Peyer's patch (tissue), 4 donors: ENCODE results near the gene PERCC1. TPM values are rescaled to one million over a fixed set of nuclear protein-coding genes. Genes with fewer than 3 reads are reported as not detected.

Experiments used
- DNase-seq, 3 donors: peaks; one replicate each; pipeline ENCODE4 v3.0.0-alpha.2; 2017 to 2019
- H3K27ac ChIP-seq, 4 donors: fragments of 200-600 bp; sonication (generic); one replicate each; pipeline ENCODE4 v1.5.1; 2016 to 2019
- H3K27me3 ChIP-seq, 2 donors: fragments of 200-600 bp; sonication (generic); one replicate each; pipeline ENCODE4 v1.5.1; 2019
- H3K36me3 ChIP-seq, 3 donors: fragments of 200-600 bp; sonication (generic); one replicate each; pipeline ENCODE4 v1.5.1; 2016 to 2019
- H3K4me1 ChIP-seq, 4 donors: fragments of 200-600 bp; sonication (generic); one replicate each; pipeline ENCODE4 v1.5.1; 2016 to 2019
- H3K4me3 ChIP-seq, 4 donors: fragments of 200-600 bp; sonication (generic); 1 replicate in 3 of 4; 2 replicates in 1 of 4; pipeline ENCODE4 v1.5.1; 2016 to 2019; ENCODE audit warnings: mild to moderate bottlenecking in 1 of 4
- H3K9me3 ChIP-seq, 4 donors: fragments of 200-600 bp; sonication (generic); one replicate each; pipeline ENCODE4 v1.5.1; 2016 to 2019; ENCODE audit warnings: mild to moderate bottlenecking in 1 of 4
- POLR2A ChIP-seq, 2 donors: fragments of 450-650 bp; IDR thresholded peaks; one replicate each; pipeline ENCODE4 v1.5.1; 2017; ENCODE audit warnings: antibody characterized with exemption in 2 of 2, mild to moderate bottlenecking in 2 of 2, moderate library complexity in 2 of 2
- total RNA-seq, 4 donors: library from RNA; depleted of rRNA; stranded (reverse); fragments of >200 nt; gene quantifications; one replicate each; pipeline ENCODE4 v1.1.0, GENCODE V29; 2016
- TF ChIP-seq, protein P1 (sequence below), 6 experiments: fragments of 450-650 bp in 4 of 6; fragments of 200-600 bp in 2 of 6; sonication (generic) in 1 of 6; IDR thresholded peaks; one replicate each; pipeline ENCODE4 v1.5.1; 2017 to 2019; ENCODE audit warnings: antibody characterized with exemption in 6 of 6, mild to moderate bottlenecking in 3 of 6, moderate library complexity in 1 of 6

The PERCC1 gene
- total RNA-seq, 4 donors from 2014 or later = not detected

DNA sequence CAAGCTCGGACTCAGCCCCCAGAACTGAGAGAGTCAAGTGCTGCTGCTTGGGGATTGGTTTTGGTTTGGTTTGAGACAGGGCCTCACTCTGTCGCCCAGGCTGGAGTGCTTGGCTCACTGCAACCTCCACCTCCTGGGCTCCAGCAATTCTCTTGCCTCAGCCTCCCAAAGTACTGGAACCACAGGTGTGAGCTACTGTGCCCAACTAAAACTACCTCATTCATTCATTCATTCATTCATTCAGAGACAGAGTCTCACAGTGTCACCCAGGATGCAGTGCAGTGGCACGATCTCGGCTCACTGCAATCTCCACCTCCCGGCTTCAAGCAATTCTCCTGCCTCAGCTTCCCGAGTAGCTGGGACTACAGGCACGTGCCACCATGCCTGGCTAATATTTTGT is 41.1 kb upstream of the PERCC1 start:
- no peak for TF ChIP-seq POLR2A (IDR thresholded peaks at IDR 0.05)
- TF ChIP-seq, protein P1, sequence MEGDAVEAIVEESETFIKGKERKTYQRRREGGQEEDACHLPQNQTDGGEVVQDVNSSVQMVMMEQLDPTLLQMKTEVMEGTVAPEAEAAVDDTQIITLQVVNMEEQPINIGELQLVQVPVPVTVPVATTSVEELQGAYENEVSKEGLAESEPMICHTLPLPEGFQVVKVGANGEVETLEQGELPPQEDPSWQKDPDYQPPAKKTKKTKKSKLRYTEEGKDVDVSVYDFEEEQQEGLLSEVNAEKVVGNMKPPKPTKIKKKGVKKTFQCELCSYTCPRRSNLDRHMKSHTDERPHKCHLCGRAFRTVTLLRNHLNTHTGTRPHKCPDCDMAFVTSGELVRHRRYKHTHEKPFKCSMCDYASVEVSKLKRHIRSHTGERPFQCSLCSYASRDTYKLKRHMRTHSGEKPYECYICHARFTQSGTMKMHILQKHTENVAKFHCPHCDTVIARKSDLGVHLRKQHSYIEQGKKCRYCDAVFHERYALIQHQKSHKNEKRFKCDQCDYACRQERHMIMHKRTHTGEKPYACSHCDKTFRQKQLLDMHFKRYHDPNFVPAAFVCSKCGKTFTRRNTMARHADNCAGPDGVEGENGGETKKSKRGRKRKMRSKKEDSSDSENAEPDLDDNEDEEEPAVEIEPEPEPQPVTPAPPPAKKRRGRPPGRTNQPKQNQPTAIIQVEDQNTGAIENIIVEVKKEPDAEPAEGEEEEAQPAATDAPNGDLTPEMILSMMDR (IDR thresholded peaks at IDR 0.05) = no peak
- DNase-seq = no peak
- Histone ChIP-seq H3K27ac (no peak overlapping the region), H3K36me3 (peaks cover 0 to 75% (median 3%) of the 10 kb centered on the region in 3 donors), H3K4me3 (no peak overlapping the region), H3K9me3 (no peaks in the 10 kb centered on the region), H3K27me3 (no peaks in the 10 kb centered on the region), H3K4me1 (no peaks in the 10 kb centered on the region)

DNA sequence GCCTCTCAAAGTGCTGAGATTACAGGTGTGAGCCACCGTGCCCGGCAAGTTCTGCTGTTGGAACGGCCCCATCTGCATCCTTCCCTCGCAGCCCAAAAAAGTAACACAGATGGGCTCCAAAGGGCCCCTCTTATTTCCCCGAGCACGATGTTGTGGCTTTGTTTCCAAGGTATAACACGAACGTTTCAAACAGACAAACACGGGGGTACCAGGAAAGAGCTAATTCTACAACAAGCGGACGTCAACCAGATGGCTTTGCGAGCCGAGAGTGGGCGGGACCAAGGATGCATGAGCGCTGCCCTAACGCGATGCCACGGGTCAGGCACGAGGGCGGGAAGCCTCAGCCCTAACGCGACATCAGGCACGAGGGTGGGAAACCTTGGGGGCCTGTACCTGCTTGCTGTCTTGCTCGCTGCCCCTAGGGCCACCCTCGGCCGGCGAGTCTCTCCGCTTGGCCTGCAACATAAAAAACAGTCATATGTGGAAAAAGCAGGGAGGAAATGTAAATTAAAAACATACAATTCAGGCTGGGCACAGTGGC is 40.6 kb upstream of the PERCC1 start:
- H3K9me3 ChIP-seq = no peaks in the 10 kb centered on the region
- no peak overlapping the region for H3K4me3 ChIP-seq
- DNase-seq = no peak
- H3K4me1 ChIP-seq = no peaks in the 10 kb centered on the region
- peaks cover 0 to 69% (median 3%) of the 10 kb centered on the region in 3 donors for H3K36me3 ChIP-seq
- H3K27me3 ChIP-seq = no peaks in the 10 kb centered on the region
- TF ChIP-seq POLR2A (IDR thresholded peaks at IDR 0.05) = no peak
- TF ChIP-seq, protein P1 (IDR thresholded peaks at IDR 0.05) = no peak
- H3K27ac ChIP-seq = no peak overlapping the region

DNA sequence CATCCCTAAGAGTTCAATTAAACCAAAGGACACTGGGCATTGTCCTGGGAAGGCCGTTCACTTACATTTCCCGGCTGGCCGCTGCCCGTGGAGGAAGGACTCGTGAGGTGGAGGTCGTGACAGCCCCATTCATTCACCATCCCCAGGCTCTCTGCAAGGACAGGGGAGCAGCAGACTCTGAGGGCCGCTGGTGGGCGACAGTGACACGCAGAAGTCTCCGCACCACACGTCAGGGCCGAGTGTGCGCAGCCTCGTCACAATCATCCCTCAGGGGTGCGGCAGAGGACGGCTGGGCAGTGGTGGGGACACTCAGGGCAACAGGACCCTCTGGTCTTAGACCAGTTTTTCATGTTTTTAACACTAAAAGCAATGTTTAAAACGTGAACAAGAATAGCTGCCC is 38.1 kb upstream of the PERCC1 start:
- peaks cover 0 to 86% (median 3%) of the 10 kb centered on the region in 3 donors for H3K36me3 ChIP-seq
- H3K4me3 ChIP-seq = no peak overlapping the region
- H3K27me3 ChIP-seq = no peaks in the 10 kb centered on the region
- no peak for TF ChIP-seq POLR2A (IDR thresholded peaks at IDR 0.05)
- TF ChIP-seq, protein P1 (IDR thresholded peaks at IDR 0.05) = no peak
- no peaks in the 10 kb centered on the region for H3K9me3 ChIP-seq
- no peaks in the 10 kb centered on the region for H3K4me1 ChIP-seq
- no peak for DNase-seq
- no peak overlapping the region for H3K27ac ChIP-seq

DNA sequence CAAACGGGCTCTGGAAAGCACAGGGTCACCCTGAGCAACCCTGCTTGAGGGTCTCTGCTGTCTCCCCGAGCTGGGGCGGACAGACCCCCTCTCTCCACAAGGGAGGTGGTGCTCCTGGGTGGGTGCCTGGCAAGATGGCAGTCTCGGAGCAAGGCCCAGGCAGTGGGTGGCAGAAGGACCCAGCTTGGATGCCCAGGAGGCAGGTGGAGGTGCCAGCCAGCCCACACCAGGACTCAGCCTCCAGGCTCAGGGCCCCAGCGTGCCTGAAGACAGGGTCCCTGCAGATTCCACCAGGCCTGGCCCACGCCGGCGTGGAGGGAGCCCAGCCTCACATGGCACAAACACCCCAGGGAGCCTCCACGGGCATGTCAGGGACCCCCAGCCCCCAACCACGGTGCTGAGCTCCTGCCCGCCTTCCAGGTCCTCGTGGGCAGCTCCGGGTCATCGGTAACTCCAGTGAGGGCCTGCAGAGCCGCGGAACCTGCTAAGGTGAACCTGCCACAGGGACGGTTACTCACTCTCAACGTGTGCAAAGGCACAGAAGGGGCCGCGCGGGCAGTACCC is 37.2 kb upstream of the PERCC1 start:
- no peaks in the 10 kb centered on the region for H3K9me3 ChIP-seq
- no peak overlapping the region for H3K27ac ChIP-seq
- DNase-seq = no peak
- H3K27me3 ChIP-seq = no peaks in the 10 kb centered on the region
- no peak for TF ChIP-seq POLR2A (IDR thresholded peaks at IDR 0.05)
- TF ChIP-seq, protein P1 (IDR thresholded peaks at IDR 0.05) = no peak
- no peaks in the 10 kb centered on the region for H3K4me1 ChIP-seq
- H3K36me3 ChIP-seq = peaks cover 0 to 86% (median 3%) of the 10 kb centered on the region in 3 donors
- no peak overlapping the region for H3K4me3 ChIP-seq

DNA sequence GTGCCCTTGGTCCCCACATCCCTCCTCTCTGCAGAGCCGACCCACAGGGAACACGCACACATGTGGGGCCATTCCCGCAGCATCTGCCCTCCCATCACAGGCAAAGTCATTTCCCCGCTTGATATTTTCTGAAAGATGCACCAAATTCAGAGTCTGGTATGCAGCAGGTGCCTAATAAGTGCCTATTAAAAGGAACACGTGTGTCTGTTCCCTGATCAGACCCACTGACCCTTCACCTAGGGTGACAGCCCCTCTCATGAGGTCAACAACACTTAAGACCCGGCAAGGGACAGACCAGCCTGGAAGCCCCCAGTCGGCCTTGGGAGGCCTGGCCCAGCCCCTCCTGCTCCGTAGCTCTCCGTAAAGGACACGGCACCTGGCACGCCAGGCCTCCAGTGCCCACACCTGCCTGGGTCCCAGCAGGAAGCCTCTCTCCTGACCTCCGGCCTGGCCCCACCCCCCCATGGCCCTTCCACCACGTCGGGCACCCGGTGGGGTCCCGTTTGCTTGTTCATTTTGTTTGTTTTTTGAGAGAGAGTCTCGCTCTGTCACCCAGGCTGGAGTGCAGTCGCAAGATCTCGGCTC is 36.4 kb upstream of the PERCC1 start:
- no peaks in the 10 kb centered on the region for H3K9me3 ChIP-seq
- TF ChIP-seq, protein P1 (IDR thresholded peaks at IDR 0.05) = no peak
- TF ChIP-seq POLR2A (IDR thresholded peaks at IDR 0.05) = no peak
- H3K27me3 ChIP-seq = no peaks in the 10 kb centered on the region
- no peak overlapping the region for H3K4me3 ChIP-seq
- DNase-seq = no peak
- H3K36me3 ChIP-seq = peaks cover 0 to 86% (median 3%) of the 10 kb centered on the region in 3 donors
- no peak overlapping the region for H3K27ac ChIP-seq
- H3K4me1 ChIP-seq = no peaks in the 10 kb centered on the region
